Measurements from ENCODE around the gene HDGFL2. TPM values are rescaled to one million over a fixed set of nuclear protein-coding genes. Genes with fewer than 3 reads are reported as not detected.

HDGFL2 gene
- total RNA-seq, 1 donor from 2014 or later, result 63.3 TPM

DNA sequence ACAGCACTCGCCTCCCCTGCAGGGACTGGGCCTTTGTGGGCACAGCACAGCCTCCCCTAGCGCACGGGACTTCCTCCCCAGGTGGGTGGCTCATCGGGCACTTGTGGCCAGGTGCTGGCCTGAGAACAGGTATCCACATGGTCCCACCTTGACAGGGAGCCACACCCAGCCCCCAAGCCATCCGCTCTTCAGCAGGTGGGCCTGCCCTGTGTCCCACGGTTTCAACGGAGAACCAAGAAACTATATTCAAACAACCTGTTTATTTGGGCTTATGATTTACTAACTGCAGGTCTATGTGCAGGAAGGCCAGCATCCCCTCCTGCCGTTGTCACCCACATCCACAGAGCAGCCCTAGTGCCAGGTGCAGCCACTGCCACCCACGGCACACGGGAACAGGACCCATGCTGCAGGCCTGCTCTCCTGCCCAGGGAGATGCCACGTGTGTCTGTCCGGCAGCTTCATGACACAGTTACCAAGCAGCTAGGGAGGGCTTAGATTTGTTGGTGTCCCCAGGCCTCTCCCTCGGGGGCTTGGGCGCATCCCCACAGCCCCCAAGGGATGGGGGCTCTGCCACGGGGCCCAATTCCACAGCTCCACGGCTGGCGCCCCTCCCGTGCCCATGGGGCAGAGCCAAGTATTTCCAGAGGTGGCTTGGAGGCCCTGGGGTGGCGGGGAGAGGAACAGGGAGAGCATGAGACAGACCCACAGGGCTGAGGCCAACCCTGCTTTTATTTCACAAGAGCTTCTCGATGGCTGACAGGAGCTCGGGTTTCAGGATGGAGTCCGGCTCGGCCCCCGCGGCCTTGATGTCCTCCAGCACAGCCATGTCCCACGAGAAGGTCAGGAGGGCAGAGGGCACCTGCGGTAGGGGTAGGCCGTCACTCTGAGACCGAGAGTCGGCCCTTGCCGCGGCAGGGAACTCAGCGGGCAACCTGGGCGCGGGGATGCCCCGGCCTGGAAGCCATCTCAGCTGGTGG is 27.0 kb upstream of the HDGFL2 start:
- intact Hi-C loops (cut with micrococcal nuclease), result no loop called here

DNA sequence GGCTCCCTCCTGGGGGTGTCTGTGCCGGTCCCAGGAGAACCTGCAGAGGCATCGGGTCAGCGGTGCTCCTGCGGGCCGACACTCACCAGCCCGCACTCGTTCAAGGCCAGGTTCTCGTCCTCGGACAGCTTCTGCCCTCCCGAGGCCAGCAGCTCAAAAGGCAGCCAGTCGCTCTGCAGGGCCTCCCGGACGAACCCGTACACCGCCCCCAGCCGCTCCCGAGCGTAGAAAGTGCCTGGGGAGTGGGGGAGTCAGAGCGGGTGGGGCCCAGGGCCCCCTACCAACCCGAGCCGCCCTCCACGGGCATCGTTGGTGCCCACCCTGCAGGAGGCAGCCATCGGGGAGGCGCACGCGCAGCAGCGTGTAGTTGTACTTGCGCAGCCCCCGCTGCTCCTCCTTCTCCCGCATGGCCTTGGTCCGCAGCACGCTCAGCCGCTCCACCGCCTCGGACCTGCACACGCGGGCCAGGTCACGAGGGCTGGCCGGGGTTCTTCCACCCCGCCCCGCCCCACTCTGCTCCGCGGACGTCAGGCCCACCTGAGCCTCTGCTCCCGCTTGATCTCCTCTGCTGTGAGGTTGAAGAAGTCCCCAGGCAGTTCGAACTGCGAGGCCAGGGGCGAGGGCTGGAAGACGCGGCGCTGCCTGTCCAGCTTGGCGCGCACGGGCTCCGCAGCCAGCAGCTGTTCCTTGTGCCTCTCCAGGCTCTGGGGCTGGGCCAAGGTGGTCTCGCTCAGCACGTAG is 26.0 kb upstream of the HDGFL2 start:
- intact Hi-C loops (cut with micrococcal nuclease), result no loop called here

DNA sequence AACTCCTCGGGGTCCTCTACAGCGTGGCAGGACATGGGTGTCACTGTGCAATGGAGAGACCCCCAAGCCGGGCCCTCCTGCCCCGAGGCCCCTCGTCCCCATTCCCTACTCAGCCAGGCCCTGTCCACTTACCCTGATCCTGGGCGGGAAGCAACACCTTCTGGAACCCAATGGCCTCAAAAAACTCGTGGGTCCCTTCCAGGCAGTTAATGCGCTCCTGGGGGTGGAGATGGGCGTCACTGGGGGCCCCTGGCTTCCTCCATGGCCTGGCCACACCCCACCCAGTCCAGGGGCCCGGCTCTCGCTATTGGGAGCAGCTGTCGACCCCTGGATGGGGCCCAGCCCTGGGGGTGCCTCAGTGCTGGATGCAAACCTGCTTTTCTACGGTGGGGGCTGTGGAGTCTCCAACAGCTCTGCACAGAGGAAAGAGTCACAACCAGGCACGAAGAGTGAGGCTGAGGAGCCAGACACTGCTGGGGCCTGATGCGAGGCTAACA is 25.3 kb upstream of the HDGFL2 start:
- intact Hi-C loops (cut with micrococcal nuclease), result no loop called here

DNA sequence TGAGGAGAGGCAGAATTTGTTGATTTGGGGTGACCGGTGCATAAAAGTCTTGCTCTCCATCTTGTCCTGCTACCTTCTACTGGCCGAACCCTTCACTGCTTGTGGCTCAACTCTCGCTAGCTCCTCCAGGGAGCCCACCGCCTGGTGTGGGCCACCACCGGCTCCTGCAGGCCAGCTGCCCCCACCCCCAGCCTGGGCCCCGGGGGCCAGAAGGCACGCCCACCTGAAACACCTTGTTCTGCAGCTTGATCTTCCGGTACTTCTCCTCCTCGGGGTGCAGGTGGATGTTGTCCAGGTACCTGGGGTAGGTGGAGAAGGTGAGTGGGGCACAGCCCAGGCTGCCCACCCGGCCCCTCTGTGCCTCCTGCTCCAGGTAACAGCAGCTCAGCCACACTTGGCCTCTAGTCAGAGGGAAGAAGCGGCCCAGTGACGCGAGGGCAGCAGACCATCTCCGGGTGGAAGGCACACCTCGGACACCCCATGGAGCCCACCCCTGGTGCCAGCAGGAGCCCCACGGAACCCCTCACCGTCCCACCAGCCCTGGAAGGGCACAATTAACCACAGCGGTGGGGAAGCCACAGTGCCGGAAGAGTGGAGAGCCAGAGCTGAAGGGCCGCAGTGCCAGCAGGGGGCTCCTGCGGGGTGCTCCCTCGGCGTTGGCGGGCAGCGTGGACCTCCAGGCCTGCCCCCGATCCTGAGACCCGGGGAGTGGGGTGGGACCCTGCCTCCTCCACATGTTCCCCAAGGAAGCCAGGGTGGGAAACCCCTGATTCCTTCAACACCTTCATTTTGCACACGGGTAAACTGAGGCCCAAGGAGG is 24.6 kb upstream of the HDGFL2 start:
- intact Hi-C loops (cut with micrococcal nuclease), result no loop called here

DNA sequence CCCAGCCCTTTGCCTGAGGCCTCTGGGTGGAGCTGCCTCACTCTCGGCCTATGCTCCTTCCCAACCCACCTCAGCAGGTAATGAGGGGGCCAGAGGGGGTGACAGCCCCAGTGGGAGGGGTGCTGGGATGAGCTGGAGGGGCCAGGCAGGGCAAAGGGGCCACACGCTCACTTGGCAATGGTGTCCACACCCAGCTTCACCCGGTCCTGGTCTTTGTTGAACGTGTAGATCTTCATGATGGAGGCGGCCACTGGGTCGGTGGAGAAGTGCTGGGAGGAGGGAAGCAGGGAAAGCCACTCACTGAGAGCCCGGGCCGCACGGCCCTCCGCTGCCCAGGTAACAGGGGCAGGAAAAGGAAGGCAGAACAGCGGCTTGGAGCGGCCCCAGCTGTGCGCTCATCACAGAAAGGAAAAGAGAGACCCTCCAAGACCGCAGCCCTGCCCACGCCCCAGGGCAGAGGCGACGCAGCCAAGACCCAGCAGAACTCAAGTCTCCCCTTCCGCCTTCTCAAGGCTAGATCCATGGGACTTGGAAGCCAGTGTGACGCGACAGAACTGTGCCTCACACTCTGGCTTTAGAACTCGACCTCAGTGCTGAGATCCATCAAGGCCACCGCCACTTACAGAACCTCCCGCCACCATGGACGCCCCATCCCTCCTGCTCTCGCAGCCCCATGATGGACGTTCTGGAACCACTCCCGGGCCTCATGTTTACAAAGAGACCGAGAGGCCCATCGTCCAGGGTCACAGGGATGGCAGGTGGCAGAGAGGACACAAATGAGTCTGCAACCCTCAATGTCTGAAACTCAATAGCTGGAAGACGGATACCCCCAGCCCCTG is 23.7 kb upstream of the HDGFL2 start:
- intact Hi-C loops (cut with micrococcal nuclease), result no loop called here

DNA sequence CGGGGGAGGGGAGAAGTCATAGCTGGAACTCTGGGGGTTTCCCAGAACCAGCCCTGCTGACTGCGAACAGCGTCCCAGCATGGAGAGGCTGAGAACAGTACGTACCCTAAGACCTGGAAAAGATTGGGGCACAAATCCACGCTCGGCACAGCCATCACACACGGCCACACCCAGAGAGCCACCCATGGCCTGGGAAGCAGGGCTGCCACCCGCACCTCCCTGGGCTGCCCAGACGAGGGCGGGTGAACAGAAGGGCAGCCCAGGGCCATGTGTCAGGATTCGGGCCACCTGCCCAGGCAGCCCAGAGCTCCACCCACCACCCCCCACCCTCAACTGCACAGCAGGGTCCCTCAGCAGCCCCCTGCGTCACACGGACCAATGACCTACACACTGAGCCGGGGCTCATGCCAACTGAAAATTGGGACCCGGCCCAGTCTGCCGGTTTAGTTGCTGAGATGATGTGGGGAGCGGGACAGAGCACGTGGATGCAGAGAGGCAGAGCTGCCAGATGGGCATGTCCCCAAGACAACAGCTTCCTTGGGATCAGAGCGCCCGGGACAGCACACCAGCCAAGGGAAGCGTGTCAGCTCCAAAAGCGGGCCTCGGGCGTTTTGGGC is 23.0 kb upstream of the HDGFL2 start:
- intact Hi-C loops (cut with micrococcal nuclease), result no loop called here

DNA sequence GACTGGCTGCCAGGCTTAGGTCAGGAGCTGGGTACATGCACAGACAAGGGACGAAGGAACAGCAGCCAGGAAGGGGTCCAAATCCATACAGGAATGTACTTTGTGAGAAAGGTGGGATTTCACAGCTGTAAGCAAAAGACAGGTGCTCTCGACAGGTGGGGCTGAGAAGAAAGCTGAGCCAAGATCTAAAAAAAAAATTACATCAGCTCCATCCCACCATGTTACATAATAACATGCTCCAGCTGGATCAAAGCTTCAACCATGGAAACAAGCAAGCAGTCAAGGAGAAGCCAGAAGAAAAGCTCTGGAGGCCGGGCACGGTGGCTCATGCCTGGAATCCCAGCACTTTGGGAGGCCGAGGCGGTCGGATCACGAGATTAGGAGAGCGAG is 22.5 kb upstream of the HDGFL2 start:
- intact Hi-C loops (cut with micrococcal nuclease), result no loop called here

DNA sequence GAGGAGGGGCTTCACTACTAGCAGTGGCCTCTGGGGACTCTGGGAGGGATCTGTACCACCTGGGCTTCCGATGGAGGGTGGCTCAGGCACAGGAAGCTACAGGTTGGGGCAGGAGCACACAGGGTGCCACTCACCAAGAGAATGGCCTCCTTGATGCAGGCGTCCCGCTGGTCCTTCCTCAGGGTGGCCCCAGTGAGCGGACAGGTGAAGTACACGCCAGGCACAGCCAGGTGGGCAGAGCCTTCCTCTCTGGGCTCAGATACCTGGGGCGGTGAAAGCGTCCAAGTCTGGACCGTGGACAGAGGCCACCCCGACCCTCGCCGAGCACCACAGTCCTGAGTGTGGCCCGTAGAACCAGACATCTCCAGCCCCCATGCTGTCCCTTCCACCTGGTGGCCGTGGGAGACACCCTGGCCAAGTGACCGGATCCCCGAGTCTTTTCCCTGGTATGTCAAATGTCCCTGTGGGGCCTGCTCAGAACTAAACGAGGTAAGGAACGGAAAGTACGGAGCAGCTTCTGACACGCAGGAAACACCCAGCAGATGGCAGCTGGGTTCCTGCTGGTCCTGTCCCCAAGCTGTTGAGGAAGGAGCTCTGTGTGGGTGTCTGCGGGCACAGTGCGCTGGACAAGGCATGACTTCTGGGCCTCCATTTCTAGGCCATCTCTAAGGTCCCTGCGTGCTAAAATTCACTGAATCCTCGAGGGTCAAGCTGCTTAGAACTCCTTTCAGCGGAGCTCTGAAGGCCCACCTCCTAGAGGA is 19.7 kb upstream of the HDGFL2 start:
- intact Hi-C loops (cut with micrococcal nuclease), result no loop called here

DNA sequence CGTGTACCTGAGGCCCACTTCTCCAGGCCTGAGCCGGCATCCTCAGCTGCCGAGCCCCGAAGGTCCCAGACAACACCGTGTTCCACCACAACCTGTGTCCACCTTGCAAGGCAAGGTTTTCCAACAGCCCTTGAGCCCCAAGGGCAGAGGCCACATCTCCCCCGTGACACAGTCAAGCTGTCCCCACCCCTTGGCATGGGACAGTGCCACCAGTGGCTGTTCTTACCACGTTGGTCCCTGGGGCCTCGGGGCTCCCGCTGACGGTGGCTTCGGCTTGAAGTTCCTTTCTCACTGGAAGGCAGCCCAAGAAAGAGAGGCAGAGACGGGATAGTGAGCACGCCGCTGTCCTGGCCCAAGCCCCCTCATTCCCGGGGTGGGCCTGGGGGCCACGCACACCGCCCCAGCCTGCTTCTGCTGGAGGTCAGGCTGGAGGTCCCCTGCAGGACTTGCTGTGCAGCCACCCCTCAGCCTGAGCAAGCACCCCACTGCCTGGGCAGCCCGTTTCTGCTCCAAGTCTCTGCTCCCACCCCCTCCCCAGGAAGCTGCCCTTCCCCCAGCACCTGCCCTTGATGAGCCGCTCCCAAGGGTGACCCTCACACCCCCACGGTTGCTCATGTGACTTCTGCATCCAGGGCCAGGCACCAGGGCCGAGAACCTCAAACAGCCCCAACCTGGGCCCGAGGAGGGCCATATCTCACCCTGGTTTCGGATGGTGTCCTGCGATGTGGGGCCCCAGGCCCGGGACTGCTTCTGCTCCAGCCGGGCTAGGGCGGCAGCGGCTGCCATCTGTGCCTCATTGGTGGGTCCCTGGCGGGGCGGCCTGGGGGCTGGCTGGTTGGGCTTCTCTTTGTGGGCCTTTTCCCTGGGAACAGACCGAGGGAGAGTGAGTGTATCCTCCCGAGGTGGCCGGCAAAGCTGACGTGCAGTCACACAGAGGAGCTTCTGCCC is 18.6 kb upstream of the HDGFL2 start:
- intact Hi-C loops (cut with micrococcal nuclease), result no loop called here

DNA sequence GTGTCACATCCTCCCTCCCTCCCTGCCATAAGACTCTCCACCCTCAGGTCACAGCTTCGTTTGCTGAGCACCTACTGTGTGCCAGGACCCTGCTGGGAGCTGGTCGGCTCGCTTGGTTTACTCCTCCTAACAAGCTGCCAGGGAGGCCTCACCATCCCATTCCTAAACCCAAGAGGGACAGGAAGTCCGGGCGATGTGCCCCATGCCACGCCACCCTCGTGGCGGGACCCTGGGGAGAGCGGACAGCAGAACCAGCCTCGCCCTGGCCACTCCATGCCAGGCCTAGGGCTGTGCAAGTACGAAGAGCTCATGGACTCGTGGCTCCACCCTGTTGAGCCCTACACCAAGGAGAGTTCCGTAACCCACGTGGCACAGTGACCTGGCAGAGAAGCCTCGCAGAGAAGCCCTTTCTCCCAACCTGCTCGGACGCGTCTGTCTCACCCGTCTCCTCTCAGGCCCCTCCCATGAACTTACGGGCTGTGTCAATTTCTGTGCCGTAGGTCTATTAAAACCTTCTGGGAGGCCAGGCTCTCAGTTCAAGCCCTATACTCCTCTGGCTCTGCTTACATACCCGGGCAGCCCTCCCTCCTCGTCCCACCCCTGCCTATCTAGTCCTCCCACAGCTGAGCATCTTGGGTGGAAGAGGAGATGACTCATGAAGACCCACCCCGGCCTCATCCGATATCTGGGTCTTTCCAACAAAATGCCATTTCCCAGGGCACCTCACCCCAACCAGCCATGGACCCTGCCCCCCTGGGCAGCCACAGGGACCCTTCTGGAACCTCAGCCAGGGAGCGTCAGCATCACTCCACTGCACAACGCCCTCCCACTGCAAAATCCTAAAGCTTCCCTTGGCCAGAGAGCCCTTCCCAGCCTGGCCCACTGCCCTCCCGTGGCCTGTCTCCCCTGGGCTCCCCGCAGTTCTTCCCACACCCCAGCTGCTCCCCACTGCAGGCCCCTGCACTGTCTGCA is 17.1 kb upstream of the HDGFL2 start:
- intact Hi-C loops (cut with micrococcal nuclease), result loop anchor here (5.0 kb wide), 1 partner anchor 468 kb away; the partner anchor contains the start of gene EEF2

DNA sequence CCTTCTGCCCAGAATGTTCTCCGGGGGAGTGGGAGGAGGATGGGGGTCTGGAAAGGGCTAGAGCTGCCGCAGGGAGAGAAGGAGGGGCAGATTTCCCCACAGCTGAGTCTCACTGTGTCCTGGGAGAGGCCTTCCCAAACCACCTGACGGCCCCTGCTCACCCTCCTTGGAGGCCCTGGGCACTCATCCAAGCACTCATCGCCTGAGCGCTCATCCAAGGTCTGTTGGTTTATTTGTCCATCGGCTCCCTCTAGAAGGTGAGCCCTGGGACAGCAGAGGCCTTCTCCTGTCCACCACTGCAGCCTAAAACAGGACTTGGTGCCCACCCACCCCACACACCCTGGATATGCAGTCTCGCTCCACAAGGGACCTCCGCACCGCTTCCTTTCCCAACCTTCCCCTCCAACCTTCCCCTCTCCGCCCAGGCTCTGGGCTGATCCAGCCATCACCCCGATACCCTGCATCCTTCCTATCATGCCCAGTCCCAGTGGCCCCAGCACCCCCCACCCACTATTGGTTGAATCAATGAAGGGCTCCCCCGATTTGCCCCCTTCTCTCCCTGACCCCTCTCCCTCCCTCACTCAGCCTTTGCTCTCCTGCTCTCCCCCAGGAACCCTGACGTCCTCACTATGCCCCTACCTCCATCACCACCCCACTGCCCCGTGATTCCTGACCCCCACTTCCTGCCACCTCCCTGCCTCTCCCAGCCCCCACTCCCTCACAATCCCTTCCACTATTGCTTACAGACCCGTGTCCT is 16.2 kb upstream of the HDGFL2 start:
- intact Hi-C loops (cut with micrococcal nuclease), result loop anchor here (5.0 kb wide), 1 partner anchor 469 kb away; the partner anchor contains the start of gene EEF2

DNA sequence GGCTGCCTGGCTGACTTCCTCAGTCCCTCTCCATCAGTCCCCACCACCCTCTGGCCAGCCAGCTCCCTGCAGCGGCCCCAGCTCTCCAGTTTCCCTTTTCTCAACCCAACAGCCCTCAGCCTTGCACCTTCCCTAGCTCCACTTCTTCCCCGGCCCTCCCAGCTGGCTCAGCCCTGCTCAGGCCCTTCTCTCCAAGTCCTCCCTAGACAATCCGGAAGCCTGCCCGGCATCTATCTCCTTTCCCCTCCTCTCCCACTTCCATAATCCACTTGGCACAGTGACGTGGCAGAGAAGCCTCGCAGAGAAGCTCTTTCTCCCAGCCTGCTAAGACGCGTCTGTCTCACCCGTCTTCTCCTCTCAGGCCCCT is 15.6 kb upstream of the HDGFL2 start:
- intact Hi-C loops (cut with micrococcal nuclease), result loop anchor here (5.0 kb wide), 1 partner anchor 469 kb away; the partner anchor contains the start of gene EEF2

DNA sequence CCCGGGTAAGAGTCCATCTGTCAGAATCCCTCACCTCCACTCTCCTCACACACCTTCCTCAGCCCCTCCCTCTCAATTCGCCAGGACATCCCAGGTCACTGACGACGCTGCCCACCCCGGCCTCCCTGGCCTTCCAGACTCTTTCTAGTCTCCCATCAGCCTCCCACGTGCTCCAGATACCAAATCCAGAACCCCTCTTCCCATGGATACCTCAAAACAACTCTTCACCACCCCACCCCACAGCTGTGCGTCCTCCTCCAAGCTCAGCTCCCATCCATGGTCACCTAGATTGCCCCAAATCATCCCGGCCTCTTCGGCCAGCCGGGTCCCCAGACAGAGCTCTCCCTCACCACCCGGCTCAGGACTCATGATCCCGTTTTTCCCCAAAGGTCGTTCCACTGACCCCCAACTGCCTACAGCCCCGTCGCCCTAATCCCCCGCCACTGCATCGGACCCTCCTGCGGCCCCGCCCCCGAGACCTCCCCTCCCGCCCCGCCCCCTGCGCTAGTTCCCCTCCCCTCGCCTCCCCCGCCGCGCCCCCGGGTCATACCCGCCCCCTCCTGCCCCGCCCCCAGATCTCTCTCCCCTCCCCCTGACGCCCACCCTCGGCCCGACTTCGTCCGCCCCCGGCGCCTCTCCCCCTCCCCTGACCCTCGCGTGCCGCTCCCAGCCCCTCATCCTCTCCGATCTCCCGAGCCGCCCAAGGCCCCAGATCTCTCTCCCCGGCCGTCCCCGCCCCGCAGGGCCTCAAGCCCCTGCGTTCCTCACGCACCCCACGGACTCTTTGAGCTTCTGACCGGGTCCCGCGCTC is 15.0 kb upstream of the HDGFL2 start:
- intact Hi-C loops (cut with micrococcal nuclease), result loop anchor here (1.0 to 5.0 kb wide), 3 partner anchors 14 to 470 kb away; partner anchors contain the start of genes CHAF1A and EEF2

DNA sequence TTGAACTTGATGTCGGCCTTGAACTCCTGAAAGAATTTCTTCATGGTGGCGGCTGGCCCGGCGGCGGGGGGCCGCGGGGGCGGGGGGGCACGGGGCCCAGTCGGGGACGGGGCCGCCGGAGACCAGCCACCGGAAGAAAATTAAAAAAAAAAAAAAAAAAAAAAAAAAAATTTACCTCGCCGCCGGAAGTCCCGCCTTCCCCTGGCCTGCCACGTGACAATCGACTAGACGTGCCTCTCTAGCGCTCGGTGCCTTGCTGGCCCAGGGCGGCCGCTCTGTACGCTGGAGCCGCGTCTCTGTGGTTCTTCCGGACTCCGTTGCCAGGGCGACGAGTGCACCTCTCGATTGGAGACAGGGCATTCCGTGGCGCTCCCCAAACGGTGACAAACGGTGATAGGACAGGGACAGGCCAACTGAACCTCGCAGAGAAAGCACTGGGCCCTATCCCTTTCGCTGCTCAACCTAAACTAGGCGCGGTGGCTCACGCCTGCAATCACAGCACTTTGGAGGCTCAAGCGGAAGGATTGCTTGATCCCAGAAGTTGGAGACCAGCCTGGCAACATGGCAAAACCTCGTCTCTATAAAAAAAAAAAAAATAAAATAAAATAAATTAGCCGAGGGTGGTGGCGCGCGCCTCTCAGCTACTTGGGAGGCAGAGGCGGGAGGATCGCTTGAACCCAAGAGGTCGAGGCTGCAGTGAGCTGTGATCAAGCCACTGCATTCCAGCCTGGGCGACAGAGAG is 14.3 kb upstream of the HDGFL2 start, which contains the start of gene UBXN6:
TSS of gene UBXN6 (minus strand) at position 141 of the 742 bp plus-strand sequence. CDS start at position 44, 97 bp downstream.
- intact Hi-C loops (cut with micrococcal nuclease), result loop anchor here (1.0 to 5.0 kb wide), 3 partner anchors 13 to 471 kb away; partner anchors contain the start of genes CHAF1A and EEF2
